Measurements from ENCODE around the gene CYBRD1. TPM values are rescaled to one million over a fixed set of nuclear protein-coding genes. Genes with fewer than 3 reads are reported as not detected.

The CYBRD1 gene
- total RNA-seq, 1 donor: 338 TPM

- Histone ChIP-seq H4K20me1 (ENCODE audit: insufficient read depth, low read length) (no peaks in the 10 kb centered on the region), H2AFZ (ENCODE audit: low read length) (no peak overlapping the region), H3K4me3 (ENCODE audit: insufficient read depth, low read length) (no peak overlapping the region), H3K4me2 (ENCODE audit: insufficient read depth, low read length) (no peak overlapping the region), H3K36me3 (ENCODE audit: insufficient read depth, low read length) (no peaks in the 10 kb centered on the region), H3K4me1 (ENCODE audit: insufficient read depth, low read length) (peaks cover 6% of the 10 kb centered on the region), H3K27ac (ENCODE audit: low read depth, low read length) (no peak overlapping the region), H3K79me2 (ENCODE audit: insufficient read depth, low read length) (no peaks in the 10 kb centered on the region), H3K27me3 (ENCODE audit: insufficient read depth, low read length) (no peaks in the 10 kb centered on the region), H3K9me3 (ENCODE audit: low read depth, low read length) (no peaks in the 10 kb centered on the region)
- DNase-seq (ENCODE audit: insufficient read length, low spot score, missing footprints): no peak
- TF ChIP-seq CTCF (IDR thresholded peaks at IDR 0.05; ENCODE audit: extremely low read depth, low read depth, low read length): no peak
Measured at GRCh38 chr2:171571721-171572120, 49.4 kb downstream of the CYBRD1 start.

- peak; percentile 91 for DNase-seq (ENCODE audit: insufficient read length, low spot score, missing footprints)
- H3K4me3 ChIP-seq (ENCODE audit: insufficient read depth, low read length): peak overlapping the region; percentile 37
- peak; percentile 98 for TF ChIP-seq CTCF (IDR thresholded peaks at IDR 0.05; ENCODE audit: extremely low read depth, low read depth, low read length)
- no peaks in the 10 kb centered on the region for H3K27me3 ChIP-seq (ENCODE audit: insufficient read depth, low read length)
- H3K27ac ChIP-seq (ENCODE audit: low read depth, low read length): no peak overlapping the region
- no peaks in the 10 kb centered on the region for H4K20me1 ChIP-seq (ENCODE audit: insufficient read depth, low read length)
- H2AFZ ChIP-seq (ENCODE audit: low read length): peak overlapping the region; percentile 98
- H3K79me2 ChIP-seq (ENCODE audit: insufficient read depth, low read length): no peaks in the 10 kb centered on the region
- no peaks in the 10 kb centered on the region for H3K36me3 ChIP-seq (ENCODE audit: insufficient read depth, low read length)
- H3K9me3 ChIP-seq (ENCODE audit: low read depth, low read length): no peaks in the 10 kb centered on the region
- H3K4me1 ChIP-seq (ENCODE audit: insufficient read depth, low read length): peaks cover 6% of the 10 kb centered on the region
- peak overlapping the region; percentile 77 for H3K4me2 ChIP-seq (ENCODE audit: insufficient read depth, low read length)
Measured at GRCh38 chr2:171574149-171574795, 52.0 kb downstream of the CYBRD1 start.

DNA sequence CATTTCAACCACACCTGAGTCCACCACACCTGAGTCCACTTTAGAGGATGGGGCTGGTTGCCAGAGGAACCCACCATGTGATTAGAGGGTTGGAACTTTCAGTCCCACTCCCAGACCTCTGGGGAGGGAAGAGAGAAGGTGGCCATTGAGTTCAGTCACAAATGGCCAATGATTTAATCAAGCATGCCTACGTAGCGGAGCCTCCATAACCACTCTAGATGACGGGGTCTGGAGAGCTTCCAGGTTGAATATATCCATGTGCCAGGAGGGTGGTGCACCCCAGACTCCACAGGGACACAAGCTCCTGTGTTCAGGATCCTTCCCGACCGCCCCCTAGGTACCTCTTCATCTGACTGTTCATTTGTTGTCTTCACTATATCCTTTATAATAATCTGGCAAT lies 53.3 kb downstream of the CYBRD1 start:
- H3K9me3 ChIP-seq (ENCODE audit: low read depth, low read length): no peaks in the 10 kb centered on the region
- H3K27ac ChIP-seq (ENCODE audit: low read depth, low read length): no peak overlapping the region
- DNase-seq (ENCODE audit: insufficient read length, low spot score, missing footprints): no peak
- H3K79me2 ChIP-seq (ENCODE audit: insufficient read depth, low read length): no peaks in the 10 kb centered on the region
- H3K4me2 ChIP-seq (ENCODE audit: insufficient read depth, low read length): no peak overlapping the region
- H3K36me3 ChIP-seq (ENCODE audit: insufficient read depth, low read length): no peaks in the 10 kb centered on the region
- no peaks in the 10 kb centered on the region for H3K27me3 ChIP-seq (ENCODE audit: insufficient read depth, low read length)
- no peaks in the 10 kb centered on the region for H4K20me1 ChIP-seq (ENCODE audit: insufficient read depth, low read length)
- no peak overlapping the region for H3K4me3 ChIP-seq (ENCODE audit: insufficient read depth, low read length)
- no peak overlapping the region for H2AFZ ChIP-seq (ENCODE audit: low read length)
- TF ChIP-seq CTCF (IDR thresholded peaks at IDR 0.05; ENCODE audit: extremely low read depth, low read depth, low read length): no peak
- H3K4me1 ChIP-seq (ENCODE audit: insufficient read depth, low read length): peaks cover 6% of the 10 kb centered on the region

DNA sequence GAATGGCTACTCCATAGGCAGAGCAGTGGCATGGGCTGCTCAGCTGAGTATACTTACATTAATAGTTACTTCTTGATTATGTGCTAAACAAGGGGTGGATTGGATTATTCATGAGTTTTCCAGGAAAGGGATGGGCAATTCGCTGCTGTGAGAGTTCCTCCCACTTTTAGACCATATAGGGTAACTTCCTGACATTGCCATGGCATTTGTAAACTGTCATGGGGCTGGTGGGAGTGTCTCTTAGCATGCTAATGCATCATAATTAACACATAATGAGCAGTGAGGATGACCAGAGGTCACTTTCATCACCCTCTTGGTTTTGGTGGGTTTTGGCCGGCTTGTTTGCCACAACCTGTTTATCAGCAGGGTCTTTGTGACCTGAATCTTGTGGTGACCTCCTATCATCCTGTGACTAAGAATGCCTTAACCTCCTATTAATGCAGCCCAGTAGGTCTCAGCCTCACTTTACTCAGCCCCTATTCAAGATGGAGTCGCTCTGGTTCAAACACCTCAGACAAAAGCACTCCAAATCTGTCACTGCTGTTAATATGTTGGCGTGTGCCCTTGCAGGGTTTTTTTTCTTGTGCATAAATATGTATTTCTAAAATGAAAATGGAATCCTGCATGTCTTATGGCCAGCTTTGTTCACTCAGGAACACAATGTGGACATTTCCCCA lies 56.0 kb downstream of the CYBRD1 start:
- H3K79me2 ChIP-seq (ENCODE audit: insufficient read depth, low read length): no peaks in the 10 kb centered on the region
- H3K4me3 ChIP-seq (ENCODE audit: insufficient read depth, low read length): no peak overlapping the region
- H3K4me1 ChIP-seq (ENCODE audit: insufficient read depth, low read length): peaks cover 6% of the 10 kb centered on the region
- H4K20me1 ChIP-seq (ENCODE audit: insufficient read depth, low read length): no peaks in the 10 kb centered on the region
- TF ChIP-seq CTCF (IDR thresholded peaks at IDR 0.05; ENCODE audit: extremely low read depth, low read depth, low read length): no peak
- H3K4me2 ChIP-seq (ENCODE audit: insufficient read depth, low read length): no peak overlapping the region
- H3K36me3 ChIP-seq (ENCODE audit: insufficient read depth, low read length): no peaks in the 10 kb centered on the region
- H3K27me3 ChIP-seq (ENCODE audit: insufficient read depth, low read length): no peaks in the 10 kb centered on the region
- no peak overlapping the region for H3K27ac ChIP-seq (ENCODE audit: low read depth, low read length)
- no peak for DNase-seq (ENCODE audit: insufficient read length, low spot score, missing footprints)
- H2AFZ ChIP-seq (ENCODE audit: low read length): no peak overlapping the region
- H3K9me3 ChIP-seq (ENCODE audit: low read depth, low read length): no peaks in the 10 kb centered on the region

Data from osteoblast (primary cell).